ENCODE measurements around the gene RAG1.

RAG1 gene

DNA sequence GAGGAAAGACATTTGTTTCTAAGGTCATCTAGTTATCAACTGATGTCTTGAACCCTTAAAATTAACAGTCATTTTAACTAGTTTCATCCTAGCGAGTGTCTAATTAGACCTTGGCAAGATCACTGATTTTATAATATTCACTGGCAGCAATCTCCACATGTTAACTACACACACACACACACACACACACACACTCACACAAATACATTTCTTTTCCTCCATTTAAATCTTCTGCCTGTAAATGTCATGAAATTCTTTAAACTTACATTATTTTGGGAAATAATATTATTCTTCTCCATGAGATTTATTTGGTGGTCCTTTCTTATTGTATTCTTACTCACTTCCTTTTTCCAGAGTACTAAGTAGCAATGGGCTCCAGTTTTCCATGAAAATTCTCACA, 23.6 kb downstream of the RAG1 start:
- DNase-seq = no peak

DNA sequence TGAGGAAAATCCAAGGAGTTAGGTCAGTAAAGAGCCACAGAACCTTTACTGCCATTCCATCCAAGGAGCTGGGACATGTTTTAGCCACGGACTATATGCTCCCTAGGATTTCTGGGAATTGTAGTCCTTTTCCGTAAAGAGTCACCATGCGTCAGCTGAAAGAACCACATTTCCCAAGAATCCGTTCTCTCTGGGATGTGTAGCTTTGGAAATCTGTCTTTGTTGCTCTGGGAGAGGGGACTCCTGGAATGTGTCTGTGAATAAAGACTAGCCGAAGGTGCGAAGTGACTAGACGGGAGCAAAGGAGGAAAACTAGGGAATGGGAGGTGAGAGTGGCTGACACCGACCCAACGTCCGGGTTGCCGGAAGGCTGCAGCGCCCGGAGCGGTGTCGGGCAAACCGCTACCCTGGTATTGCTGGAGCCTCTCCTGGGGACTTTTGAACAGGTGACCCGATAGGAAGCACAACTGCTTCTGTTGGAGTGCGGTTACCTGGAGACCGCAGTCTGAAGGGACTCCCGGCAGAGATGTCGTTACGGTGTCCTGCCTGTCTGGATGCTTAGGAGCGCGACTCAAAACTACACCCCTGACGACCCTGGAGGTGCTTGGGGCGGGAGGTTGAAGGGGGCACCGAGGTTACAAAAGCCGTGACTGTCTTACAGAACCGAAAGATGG, 26.6 kb downstream of the RAG1 start, which contains the start of gene IFTAP:
IFTAP (plus strand) TSS at position 187 of the 674 bp plus-strand sequence. CDS start 15,602 bp downstream, outside the sequence.
- DNase-seq = peak; percentile 19 to 34

DNA sequence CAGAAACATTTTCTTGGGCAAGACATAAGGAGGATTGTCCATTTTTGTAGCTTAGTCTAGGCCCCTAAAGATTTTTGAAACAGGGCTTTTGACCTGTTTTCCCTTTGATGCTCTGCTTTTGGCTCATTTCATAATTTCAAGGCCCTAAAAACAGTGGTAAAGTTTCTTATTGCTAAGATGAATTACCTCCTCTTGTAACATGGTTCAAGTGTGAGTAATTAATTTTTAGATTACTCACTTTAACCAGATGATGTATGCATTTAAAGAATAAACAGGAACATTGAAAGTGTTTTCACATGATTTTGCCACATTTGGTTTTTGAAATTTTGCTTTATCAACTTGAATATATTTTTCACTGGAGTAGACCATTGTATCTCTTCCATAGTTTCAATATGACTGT, 29.1 kb downstream of the RAG1 start:
- DNase-seq = no peak

DNA sequence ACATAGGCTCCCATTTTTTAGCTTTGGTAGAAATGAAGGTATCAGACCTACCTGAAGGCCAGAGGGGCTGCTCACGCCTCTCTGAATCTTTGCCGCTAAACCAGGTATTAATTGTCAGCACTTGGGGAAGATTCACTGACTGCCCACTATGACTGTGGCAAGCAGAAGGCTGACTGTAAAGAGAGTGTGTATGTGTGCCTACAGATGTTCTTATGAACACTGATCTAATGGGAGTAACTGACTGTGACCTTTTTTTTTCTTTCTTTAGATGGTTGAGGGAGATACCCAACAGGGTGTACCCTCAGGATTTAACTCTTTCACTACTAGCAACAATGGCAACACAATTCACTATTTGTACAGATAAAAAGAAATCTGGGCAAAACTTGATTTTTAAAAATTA, 30.2 kb downstream of the RAG1 start, which contains the start of gene RAG2:
RAG2 (minus strand) TSS at position 186 of the 400 bp plus-strand sequence. CDS start 4,068 bp downstream, outside the sequence.
- DNase-seq = no peak

DNA sequence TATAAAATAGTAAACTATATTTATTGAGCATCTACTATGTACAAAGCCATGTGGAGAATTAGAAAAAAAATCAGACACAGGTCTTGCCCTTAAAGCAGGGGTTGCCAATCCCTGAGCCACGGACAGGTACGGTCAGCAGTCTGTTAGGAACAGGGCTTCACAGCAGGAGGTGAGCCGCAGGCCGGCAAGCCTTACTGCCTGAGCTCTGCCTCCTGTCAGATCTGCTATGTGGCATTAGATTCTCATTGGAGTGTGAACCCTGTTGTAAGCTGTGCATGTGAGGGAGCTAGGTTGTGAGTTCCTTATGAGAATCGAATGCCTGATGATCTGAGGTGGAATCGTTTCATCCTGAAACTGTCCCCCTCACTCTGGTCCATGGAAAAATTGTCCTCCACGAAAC, 32.4 kb downstream of the RAG1 start:
- no peak for DNase-seq

DNA sequence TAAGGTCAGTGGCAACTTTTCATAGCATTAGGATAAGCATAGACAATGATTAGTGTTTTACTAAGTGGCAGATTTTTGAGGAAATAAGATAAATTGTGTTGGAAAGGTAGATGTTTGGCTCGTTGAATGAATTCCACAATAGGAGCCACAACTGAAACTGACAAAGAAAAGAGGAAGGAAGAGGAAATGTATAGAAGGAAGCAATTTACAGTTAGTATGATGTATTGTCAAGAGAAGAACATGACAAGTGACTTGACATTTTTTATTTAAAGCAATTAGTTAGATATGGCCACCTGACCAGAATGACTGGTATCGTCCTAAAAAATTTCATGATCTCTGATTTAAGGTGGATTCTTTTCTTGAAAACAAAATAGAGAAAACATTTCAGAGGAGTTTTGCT, 33.3 kb downstream of the RAG1 start:
- no peak for DNase-seq

DNA sequence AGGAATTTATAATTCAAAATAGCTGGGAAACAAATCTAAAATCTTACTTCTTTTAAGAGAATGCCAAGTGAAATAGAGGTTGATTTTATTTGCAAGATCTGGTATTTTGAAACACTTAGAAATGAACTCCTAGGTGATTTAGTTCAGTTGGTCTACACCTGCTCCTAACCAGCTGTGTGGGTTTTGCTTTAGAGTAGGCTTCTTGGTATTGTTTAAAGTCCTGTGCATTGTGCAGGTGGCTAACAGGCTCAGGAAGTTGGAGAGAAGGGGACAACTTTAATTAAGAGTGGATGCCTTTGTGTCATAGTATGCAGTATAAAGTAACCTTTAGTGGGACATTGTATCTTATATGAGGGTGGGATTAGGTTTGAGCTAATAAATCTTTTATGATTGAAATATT, 34.3 kb downstream of the RAG1 start:
- DNase-seq = no peak

DNA sequence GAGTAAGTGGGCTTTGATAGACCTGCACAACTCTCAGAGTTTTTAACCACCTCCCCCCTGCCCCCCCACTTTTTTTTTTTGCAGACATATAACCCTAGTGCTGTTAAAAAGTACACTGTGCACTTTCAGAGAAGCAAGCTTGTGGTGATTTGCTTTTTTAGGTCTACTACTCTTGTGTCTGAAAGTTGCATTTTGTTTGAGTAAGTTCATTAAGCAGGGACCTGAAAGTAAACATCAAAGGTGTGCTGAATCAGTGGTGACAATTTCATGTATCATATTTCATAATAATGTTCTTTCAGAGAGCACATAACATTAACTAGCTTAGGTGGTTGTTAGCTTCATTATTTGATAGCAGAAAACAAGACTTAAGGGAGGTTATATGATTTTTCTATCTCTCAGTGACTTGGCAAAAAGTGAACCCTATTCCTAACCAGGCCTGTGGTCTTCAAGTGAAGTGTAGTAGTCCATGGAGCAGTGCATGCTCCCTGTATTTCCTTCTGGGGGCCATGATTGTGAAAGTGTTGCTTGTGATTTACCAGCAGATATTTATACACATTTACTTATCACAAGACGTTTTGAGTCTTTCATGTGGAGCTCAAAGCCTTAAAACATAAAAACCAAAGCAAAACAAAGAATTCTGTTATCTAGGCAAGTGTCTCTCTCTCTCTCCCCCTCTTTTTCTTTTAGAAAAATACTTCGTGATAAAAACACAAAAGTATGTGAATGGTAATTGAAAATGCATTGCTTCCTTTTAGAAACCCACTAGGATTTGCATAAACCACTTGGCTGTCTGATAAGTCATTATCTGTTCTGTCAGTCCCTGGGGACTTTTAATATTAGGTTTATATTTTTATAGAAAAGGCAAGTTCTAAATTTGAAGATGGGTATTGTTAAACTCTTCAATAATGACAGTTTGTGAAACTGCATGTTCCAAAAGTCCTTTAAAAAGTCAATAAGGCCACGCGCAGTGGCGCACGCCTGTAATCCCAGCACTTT, 37.7 kb downstream of the RAG1 start:
- DNase-seq = no peak

DNA sequence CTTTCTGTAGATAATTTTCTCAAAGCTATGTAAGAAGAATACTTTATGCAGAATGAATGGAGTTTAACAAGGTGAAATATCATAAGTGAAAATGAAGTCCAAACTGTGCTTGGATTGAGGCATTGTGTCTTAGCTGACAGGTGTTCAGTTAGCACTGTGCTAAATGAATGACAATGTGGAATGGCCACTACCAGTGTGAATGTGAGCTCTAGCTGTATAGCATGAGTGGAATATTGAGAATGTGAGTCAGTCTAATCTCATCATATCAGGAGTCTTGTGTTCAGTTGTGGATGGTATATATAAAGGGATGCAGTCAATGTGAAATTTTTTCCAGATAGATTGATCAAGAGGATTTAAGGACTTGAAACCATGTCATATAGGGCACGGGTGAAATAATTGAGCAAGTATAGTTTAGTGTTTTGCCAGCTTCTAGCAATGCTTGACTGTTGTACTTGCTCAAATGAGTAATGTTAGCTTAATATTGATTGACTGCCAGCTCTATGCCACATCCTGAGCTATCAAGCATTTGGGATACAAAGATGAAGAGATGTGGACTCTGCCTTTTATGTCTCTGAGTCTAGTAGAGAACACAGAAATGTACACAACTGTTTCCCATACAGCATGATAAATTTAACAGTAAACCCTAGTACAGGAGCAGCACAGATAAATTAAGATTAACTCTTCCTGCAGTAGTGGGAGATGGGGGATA, 40.8 kb downstream of the RAG1 start:
- no peak for DNase-seq

DNA sequence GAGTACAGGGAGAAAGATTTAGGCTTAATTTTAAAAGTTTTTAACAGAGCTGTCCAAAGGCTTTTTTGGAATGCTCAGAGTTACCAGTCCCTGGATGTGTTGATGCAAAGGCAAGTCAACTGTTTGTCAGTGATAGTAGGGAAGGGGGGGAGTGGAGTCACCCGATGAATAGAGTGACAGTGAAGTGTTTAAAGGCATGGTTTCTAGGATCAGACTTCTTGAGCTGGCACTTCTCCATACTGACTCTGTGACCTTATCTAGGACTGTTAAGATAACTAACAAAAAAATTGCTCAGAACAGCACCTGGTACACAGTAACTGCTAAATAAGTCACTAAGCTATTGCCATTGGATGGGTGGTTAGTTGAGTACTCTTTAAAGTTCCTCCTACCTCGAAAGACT, 41.6 kb downstream of the RAG1 start:
- DNase-seq = no peak

DNA sequence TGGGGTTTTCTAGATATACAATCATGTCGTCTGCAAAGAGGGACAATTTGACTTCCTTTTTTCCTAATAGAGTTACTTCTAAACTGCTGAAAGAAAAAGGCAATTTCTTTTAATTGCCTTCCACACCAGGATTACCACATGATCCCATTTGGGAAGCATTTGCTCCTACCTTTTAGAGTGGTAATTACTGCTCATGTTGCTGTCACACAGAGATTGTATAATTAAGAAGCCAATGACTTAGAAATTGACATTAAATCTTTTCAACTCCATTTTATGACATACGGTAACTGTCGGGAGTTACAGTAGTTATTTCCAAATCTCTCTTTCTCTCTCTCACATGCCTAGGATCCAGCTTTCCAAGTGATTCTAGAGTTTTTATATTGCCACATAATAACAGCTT, 48.0 kb downstream of the RAG1 start:
- DNase-seq = no peak

DNA sequence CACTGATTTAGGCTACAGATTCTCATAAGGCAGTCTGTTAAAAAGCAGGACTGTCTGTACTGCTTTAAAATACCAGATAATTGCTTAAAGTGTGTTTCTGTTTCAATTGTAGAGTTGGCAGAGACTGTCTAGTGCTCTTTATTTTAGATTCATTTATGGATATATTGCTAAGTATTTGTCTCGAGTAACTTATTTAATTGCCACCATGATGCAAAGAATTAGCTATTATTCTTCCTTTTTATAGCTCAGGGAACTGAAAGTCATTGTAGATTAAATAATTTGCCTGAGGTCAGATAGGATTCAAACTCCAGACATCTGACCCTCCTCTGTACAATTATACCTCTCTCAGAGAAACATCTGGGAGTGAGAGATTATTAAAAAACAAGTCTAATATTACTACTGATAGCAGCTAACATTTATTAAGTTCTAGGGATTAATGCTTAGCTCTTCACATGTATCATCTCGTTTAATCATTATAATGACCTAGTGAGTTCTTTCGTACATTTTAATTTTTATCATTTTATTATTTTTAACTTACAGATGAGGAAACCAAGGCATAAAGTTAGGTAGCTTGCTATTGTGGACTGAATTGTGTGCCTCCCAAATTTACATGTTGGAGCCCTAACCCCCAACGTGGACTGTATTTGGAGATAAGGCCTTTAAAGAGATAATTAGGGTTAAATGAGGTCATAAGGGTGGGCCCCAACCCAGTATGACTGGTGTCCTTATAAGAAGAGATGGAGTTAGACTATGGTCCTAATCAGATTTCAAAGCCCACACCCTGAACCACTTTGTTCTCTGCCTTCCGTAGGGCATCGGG, 49.9 kb downstream of the RAG1 start:
- DNase-seq = no peak

DNA sequence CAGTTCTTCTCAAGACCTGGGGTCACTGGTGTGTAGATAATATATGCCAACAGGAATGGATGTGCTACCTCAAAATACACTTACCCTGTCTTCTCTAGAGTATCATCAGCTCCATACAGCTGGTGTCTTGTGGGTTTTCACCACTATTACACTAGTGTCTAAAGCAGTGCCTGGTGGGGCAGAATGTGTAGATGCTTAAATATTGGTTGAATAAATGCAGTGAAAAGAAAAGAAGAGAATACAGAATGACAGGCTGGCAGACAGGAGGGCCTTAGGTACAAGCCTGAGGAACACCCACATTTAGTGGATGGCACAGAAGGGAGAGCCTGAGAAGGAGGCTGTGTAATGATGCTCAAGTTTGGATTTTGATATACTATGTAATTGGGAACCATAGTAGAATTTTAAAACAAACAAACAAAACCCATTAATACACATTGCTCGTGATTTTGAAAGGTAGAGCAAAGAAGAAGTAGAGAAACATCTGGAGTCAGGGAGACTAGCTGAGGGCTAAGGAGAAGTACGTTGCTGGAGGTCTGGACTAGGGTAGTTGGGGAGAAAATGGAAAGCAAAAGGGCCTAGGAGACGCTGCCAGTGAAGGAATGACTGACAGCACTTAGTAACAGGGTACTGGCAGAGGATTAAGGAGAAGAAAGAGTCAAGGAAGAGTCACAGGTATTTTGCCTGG, 50.7 kb downstream of the RAG1 start:
- no peak for DNase-seq

DNA sequence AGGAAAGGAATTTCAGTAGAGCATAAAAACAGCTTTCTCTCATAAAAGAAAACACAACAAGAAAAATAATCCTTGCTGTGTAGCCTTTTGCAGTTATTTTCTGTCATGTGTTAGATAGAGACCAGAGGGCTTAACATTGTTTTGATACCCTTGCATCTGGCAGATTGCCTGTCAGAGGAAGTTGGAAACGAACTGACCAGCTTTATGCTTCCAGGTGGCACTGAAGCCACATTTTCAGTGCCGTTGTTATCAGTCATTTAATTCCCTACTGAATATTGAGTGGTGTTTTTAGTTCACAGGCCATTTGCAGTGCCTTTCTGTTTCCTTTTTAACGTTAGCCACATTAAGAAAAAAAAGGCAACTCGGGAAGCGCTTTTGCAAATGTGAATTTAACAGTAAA, 51.7 kb downstream of the RAG1 start:
- no peak for DNase-seq

DNA sequence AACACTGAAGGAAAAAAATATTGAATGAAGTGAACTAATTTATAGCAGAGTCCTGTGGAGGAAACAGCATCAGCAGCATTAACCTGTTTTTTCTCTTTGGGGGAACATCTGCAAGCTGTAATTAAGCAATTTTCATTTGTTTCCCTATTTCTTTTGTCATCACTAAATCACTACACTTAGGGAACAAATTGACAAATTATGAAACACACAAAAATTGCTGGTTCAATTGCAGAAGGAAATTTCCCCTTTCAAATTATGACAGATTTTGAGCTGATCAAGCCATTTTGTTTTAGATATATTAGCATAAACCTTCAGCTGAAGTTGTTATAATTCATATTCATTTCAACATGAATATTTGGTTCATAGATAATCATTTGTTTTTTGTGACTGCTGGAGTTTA, 52.4 kb downstream of the RAG1 start:
- DNase-seq = no peak

DNA sequence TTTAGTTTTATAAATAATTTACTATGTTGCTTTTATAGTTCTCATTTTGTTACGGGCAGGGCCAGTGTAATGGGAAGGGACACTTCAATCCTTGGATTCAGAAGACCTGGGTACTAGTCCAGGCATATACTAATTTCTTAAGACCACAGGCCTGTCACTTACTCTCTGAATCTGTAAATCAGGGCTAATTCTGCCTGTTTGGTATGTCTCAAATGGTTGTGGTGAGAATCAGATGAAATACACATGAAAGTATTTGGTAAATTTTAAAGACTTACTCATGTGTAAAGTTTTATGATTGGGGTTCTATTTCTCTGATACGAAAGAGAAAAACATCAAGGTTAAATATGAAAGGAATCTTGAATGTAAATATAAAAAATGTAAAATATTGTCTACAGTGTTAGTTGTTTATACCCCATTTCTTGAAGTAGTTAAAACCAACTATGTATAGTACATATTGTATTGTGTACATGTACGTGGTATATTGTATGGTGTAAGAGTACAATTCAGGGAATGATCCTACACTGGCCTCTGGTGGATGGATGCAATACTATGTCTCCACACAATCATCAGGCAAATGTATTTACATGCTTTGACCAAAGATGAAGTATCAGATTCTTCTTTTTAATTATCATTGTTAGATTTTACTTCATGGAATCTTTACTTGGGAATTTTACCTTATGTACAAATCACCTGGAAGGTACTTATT, 54.8 kb downstream of the RAG1 start:
- DNase-seq = no peak

DNA sequence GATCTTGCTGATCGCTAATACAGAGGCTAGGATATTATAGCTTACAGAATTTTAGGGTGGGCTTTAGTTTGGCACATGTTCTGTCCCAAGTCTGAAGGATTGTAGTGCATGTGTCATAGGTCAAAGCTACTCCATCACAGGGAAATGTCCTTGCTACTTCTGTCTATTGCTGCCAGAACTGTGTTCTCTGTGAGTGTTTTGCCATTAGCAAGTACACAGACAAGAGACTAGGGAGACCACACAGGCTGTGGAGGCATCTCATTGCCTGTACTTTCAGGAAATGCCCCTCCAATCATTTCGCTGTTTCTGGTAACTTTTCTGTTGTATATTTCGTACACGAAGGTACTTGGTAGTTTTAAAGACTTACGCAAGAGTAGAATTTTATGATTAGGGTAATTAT, 55.7 kb downstream of the RAG1 start:
- no peak for DNase-seq

DNA sequence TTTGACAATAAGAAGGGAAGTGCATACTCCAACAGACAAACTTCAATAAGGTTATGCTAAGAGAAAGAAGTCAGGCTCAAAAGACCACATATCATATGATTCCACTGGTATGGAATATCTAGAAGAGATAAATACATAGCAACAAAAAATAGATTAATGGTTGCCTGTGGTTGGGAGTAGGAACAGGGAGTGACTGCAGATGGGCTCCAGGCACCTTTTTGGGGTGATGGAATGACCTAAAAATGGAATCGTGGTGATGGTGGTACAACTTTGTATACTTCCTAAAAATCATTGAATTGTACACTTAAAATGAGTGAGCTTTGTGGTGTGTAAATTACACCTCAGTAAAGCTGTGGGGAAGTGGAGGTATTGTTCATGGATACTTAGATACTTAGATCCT, 59.2 kb downstream of the RAG1 start:
- DNase-seq = no peak

DNA sequence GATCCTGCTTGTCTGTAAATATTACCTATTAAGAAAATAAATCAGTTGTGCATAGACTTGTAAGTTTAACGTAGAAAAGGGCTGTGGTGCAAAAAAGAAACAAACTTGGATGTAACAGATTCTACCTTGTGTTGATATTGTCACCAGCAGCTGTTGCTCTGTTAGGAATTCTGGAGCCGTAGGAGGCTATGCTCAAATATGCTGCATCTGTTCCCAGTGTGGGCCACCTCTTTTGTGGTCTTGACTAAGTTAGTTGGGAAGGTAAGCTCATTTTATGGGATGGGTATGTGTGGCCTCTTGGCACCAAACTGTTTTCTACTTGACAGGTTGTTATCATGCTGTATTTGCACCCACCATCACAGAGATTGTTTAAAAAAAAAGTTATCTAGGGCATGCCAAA, 59.7 kb downstream of the RAG1 start:
- DNase-seq = no peak

DNA sequence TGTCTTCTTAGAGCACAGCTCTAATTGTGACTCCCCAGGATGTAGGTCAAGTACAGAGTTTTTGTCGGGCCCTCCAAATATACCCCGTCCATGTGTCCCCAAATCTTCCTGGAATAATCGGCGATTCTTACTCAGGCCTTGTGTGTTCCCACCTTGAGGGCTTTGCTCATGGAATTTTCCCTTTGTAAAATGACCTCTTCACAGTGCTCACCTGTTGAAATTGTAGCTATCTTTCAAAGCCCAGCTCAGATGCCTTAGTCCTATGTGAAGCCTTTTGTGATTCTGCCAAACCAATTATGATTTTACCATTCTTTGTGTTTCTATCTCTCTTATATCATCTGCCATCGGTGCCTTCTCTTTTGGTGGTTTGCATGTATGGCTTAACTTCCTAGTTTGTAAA, 60.3 kb downstream of the RAG1 start:
- no peak for DNase-seq

DNA sequence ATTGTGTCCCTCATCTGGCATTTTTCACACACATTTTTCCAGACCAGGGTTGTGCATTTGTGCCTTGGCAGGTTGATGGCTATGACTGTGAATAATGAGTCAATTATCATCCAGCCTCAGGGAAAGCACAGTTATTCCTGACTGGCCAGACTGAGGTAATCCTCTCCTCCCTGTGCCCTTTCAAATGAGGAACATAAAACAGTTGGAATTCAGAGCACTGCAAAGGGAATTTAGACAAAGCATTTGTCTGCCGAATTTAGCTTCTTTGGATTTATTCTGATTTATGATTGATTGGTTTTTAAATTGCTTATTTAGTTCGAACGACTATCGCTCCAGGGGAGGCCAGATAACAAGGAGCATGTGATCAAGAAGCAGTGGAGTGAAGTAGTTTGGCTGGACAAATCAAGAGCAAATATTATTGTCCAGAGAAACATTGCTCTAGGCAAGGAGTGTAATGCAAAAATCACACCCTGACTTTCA, 61.0 kb downstream of the RAG1 start:
- DNase-seq = no peak

All from stimulated activated CD4-positive, alpha-beta T cell treated with anti-CD3 and anti-CD28 coated beads, Interleukin-2, amount 100 ng/mL, for 24 hours (primary cell).